NB4 (cell line): ENCODE data around the gene DOK6.

Source experiments
- CTCF ChIP-seq: IDR thresholded peaks from one replicate; pipeline ENCODE4 v1.5.1; 2012; ENCODE audit warnings: low read depth, low read length
- MAX ChIP-seq: IDR thresholded peaks from 2 replicates; pipeline ENCODE4 v1.6.1; 2011; ENCODE audit warnings: low read depth, low read length
- MYC ChIP-seq: IDR thresholded peaks from 2 replicates; pipeline ENCODE4 v1.6.1; 2011; ENCODE audit warnings: low read depth, low read length
- POLR2A ChIP-seq: IDR thresholded peaks from 2 replicates; pipeline ENCODE4 v1.6.1; 2011; ENCODE audit warnings: mild to moderate bottlenecking; ENCODE audit not compliant: insufficient read length; ENCODE audit errors: extremely low read depth

DNA sequence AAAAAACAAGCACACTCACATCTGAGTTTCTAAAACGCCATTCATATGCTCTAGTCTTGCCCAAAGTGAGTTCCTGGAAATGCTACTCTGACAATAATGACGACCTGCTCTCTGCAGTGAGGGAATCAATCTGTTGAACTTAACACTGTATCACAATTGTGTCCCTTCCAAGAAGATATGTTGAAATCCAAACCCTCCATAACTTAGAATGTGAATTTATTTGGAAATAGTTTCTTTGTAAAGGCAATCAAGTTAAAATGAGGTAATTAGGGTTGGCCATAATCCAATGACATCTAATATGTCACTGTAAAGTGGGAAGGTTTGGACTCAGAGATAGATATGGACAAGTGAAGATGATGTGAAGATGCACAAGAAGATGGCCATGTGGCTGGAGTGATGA is 282.5 kb downstream of the DOK6 start:
- TF ChIP-seq CTCF (no peak), POLR2A (no peak), MYC (no peak), MAX (no peak)
